GM12878 (cell line): Measurements from ENCODE around the gene C1orf174.

Source experiments
- BHLHE40 ChIP-seq, 2 experiments: fragments of 450-650 bp in 1 of 2; IDR thresholded peaks; 2 replicates each; pipeline ENCODE4 v1.6.1; 2011 to 2017; ENCODE audit warnings: low read depth in 2 of 2, borderline replicate concordance in 1 of 2, improper control_type of control experiment in 1 of 2, low read length in 1 of 2, mild to moderate bottlenecking in 1 of 2
- CREM ChIP-seq: IDR thresholded peaks from 2 replicates; pipeline ENCODE4 v1.6.1; 2014; ENCODE audit warnings: antibody characterized with exemption, low read depth
- ELK1 ChIP-seq: IDR thresholded peaks from 2 replicates; pipeline ENCODE4 v1.6.1; 2012; ENCODE audit warnings: low read depth, low read length, improper control_type of control experiment
- EZH2 ChIP-seq: IDR thresholded peaks from 2 replicates; pipeline ENCODE4 v1.6.1; 2012; ENCODE audit warnings: low read depth, mild to moderate bottlenecking, control low read depth, inconsistent platforms, low read length, borderline replicate concordance; ENCODE audit not compliant: control insufficient read depth
- FOXK2 ChIP-seq: fragments of 450-650 bp; IDR thresholded peaks from 2 replicates; pipeline ENCODE4 v1.6.1; 2017; ENCODE audit warnings: mild to moderate bottlenecking, moderate library complexity
- GABPA ChIP-seq: IDR thresholded peaks from 2 replicates; pipeline ENCODE4 v1.6.1; 2014; ENCODE audit warnings: antibody characterized with exemption, low read depth, mild to moderate bottlenecking, inconsistent platforms
- MTA3 ChIP-seq: IDR thresholded peaks from 2 replicates; pipeline ENCODE4 v1.6.1; 2012; ENCODE audit warnings: low read length, inconsistent platforms, borderline replicate concordance
- RAD21 ChIP-seq: IDR thresholded peaks from 2 replicates; pipeline ENCODE4 v1.6.1; 2011; ENCODE audit warnings: mild to moderate bottlenecking, low read depth, low read length, moderate library complexity; ENCODE audit not compliant: insufficient read depth
- SIX5 ChIP-seq: IDR thresholded peaks from 2 replicates; pipeline ENCODE4 v1.6.1; 2011; ENCODE audit warnings: mild to moderate bottlenecking, low read depth, low read length, moderate library complexity; ENCODE audit not compliant: severe bottlenecking
- SMAD1 ChIP-seq: fragments of 450-650 bp; IDR thresholded peaks from 2 replicates; pipeline ENCODE4 v1.6.1; 2018; ENCODE audit warnings: mild to moderate bottlenecking, low read depth; ENCODE audit not compliant: partially characterized antibody
- SUZ12 ChIP-seq: fragments of 200-600 bp; sonication (generic); IDR thresholded peaks from one replicate; pipeline ENCODE4 v1.6.1; 2018; ENCODE audit warnings: antibody characterized with exemption, mild to moderate bottlenecking; ENCODE audit not compliant: unreplicated experiment
- TCF7 ChIP-seq: IDR thresholded peaks from 2 replicates; pipeline ENCODE4 v1.6.1; 2014; ENCODE audit warnings: antibody characterized with exemption, borderline replicate concordance
- TF ChIP-seq, protein P1 (sequence below), 3 experiments: IDR thresholded peaks in 2 of 3; conservative IDR thresholded peaks in 1 of 3; 2 replicates each; pipeline ENCODE4 v1.5.1; 2011; ENCODE audit warnings: low read depth in 3 of 3, low read length in 3 of 3, mild to moderate bottlenecking in 3 of 3, control low read depth in 2 of 3, moderate library complexity in 2 of 3, inconsistent platforms in 1 of 3, mixed read lengths in 1 of 3; ENCODE audit not compliant: control insufficient read depth in 2 of 3, insufficient read depth in 1 of 3; ENCODE audit errors: extremely low read depth in 1 of 3
- TF ChIP-seq, protein P2 (sequence below): fragments of 450-650 bp; IDR thresholded peaks from 2 replicates; pipeline ENCODE4 v1.6.1; 2017; ENCODE audit warnings: mild to moderate bottlenecking

DNA sequence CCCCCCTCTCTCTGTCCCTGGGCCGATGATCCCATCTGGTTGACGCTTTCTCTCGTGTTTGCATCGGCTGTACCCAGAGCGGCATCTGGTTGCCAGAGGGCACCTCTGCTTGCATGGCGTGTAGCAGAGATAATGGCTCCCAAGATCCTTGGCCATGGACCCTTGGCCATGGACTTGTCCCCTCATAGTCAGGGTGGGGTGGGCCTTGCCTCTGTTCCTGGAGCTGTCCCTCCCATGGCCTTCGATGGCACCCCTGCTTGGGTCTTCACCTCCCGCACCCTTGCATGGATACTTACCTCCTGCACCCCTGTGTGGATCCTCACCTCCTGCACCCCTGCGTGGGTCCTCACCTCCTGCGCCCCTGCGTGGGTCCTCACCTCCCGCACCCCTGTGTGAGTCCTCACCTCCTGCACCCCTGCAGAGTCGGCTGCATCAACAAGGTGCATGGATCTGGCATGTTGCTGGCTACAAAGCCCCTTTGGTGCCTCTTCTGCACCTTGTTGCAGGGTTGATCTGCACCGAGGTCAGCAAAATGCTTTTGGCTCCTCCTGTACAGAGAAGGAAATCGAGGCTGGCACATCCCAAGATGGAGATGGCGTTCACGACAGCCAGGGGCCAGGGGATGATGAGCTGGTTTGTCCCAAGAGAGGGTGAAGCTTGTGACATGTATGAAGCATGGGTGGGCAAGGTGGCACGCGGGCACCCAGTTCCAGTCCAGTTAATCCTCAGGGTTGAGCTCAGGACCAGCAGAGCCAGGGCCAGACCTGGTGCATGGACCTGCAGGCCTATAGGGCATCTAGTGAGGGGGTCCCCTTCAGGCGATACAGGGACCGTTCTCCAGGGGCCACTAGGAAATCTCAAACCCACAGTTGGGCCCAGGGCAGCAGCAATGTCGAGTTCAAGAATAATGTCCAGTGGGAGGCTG is 46.1 kb upstream of the C1orf174 start:
- no peak for TF ChIP-seq SIX5
- TF ChIP-seq, protein P1, sequence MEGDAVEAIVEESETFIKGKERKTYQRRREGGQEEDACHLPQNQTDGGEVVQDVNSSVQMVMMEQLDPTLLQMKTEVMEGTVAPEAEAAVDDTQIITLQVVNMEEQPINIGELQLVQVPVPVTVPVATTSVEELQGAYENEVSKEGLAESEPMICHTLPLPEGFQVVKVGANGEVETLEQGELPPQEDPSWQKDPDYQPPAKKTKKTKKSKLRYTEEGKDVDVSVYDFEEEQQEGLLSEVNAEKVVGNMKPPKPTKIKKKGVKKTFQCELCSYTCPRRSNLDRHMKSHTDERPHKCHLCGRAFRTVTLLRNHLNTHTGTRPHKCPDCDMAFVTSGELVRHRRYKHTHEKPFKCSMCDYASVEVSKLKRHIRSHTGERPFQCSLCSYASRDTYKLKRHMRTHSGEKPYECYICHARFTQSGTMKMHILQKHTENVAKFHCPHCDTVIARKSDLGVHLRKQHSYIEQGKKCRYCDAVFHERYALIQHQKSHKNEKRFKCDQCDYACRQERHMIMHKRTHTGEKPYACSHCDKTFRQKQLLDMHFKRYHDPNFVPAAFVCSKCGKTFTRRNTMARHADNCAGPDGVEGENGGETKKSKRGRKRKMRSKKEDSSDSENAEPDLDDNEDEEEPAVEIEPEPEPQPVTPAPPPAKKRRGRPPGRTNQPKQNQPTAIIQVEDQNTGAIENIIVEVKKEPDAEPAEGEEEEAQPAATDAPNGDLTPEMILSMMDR (IDR thresholded peaks at IDR 0.05 in 2 of 3, conservative IDR thresholded peaks at IDR 0.05 in 1 of 3; ENCODE audit: control insufficient read depth in 2 of 3, extremely low read depth in 1 of 3, insufficient read depth in 1 of 3, low read depth in 3 of 3, low read length in 3 of 3): no peak
- no peak for TF ChIP-seq ELK1
- TF ChIP-seq EZH2: no peak
- TF ChIP-seq GABPA: no peak
- TF ChIP-seq MTA3: no peak
- no peak for TF ChIP-seq SMAD1
- no peak for TF ChIP-seq BHLHE40 (IDR thresholded peaks at IDR 0.05; ENCODE audit: borderline replicate concordance in 1 of 2, low read depth in 2 of 2, low read length in 1 of 2)
- TF ChIP-seq, protein P2, sequence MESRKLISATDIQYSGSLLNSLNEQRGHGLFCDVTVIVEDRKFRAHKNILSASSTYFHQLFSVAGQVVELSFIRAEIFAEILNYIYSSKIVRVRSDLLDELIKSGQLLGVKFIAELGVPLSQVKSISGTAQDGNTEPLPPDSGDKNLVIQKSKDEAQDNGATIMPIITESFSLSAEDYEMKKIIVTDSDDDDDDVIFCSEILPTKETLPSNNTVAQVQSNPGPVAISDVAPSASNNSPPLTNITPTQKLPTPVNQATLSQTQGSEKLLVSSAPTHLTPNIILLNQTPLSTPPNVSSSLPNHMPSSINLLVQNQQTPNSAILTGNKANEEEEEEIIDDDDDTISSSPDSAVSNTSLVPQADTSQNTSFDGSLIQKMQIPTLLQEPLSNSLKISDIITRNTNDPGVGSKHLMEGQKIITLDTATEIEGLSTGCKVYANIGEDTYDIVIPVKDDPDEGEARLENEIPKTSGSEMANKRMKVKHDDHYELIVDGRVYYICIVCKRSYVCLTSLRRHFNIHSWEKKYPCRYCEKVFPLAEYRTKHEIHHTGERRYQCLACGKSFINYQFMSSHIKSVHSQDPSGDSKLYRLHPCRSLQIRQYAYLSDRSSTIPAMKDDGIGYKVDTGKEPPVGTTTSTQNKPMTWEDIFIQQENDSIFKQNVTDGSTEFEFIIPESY: no peak
- TF ChIP-seq TCF7: no peak
- no peak for TF ChIP-seq FOXK2
- no peak for TF ChIP-seq SUZ12
- no peak for TF ChIP-seq RAD21
- no peak for TF ChIP-seq CREM
